GM12892 (cell line): Measurements from ENCODE around the gene VIL1.

Source experiments
- POLR2A ChIP-seq: IDR thresholded peaks from 2 replicates; pipeline ENCODE4 v1.6.1; 2011; ENCODE audit warnings: low read depth, low read length, control low read depth
- POLR2AphosphoS5 ChIP-seq: IDR thresholded peaks from 2 replicates; pipeline ENCODE4 v1.6.1; 2011; ENCODE audit warnings: low read depth, low read length, control low read depth

DNA sequence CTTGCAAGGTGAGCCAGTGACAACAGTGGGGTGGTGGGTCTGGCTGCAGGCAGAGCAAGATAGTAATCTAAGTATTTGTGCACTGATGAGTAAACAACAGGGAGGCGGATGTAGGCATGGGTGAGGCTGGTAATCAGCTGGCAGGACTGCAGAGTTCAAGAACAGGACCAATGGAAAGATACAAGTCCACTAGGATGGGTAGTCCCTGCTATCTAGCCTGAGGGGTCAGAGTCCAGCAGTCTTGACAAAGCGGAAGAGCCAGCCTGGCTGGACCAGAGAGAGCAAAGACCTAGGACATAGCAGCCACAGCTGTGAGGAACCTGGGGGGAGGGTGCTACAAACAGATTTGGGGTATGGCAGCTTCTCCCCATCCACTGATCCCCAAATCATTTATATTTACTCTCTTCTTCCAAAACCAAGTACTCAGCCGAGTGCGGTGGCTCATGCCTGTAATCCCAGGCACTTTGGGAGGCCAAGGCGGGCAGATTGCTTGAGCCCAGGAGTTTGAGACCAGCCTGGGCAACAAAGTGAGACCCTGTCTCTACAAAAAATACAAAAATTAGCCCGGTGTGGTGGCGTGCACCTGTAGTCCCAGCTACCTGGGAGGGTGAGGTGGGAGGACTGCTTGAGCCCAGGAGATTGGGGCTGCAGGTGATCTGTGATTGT is 25.9 kb downstream of the VIL1 start:
- TF ChIP-seq POLR2A (no peak), POLR2AphosphoS5 (no peak)
